ENCODE data around the gene TMEM139. TPM values are rescaled to one million over a fixed set of nuclear protein-coding genes. Genes with fewer than 3 reads are reported as not detected.

The TMEM139 gene
- total RNA-seq, 6 experiments from 2014 or later, result 0.25 TPM; not detected in 5

DNA sequence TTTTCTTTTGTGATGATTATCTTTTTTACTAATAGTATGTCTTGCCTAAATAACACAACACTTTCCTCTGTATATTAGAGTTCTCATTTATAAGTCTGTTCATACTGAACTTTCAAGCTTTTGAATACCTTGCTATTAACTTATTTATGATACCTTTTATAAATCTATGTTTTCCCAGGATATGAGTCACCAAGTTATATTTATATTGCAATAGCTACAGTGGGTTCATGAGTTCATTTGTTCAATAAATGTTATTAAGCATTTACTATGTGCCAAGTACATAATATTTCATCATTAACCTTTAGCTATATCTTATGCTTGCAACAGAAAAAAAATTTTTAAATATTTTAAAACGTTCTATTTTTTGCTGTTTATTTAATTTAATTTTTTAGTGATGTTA, 49.5 kb downstream of the TMEM139 start:
- no peak overlapping the region for H3K27ac Mint-ChIP-seq
- no peaks in the 10 kb centered on the region for H3K9me3 Mint-ChIP-seq
- H3K36me3 Mint-ChIP-seq (ENCODE audit: low read depth), result no peaks in the 10 kb centered on the region
- H3K4me3 Mint-ChIP-seq, result no peak overlapping the region
- H3K4me1 Mint-ChIP-seq (ENCODE audit: low read depth), result peaks cover 20% of the 10 kb centered on the region
- peaks cover 26% of the 10 kb centered on the region for H3K27me3 Mint-ChIP-seq (ENCODE audit: insufficient read depth)
- TF ChIP-seq, protein P1, sequence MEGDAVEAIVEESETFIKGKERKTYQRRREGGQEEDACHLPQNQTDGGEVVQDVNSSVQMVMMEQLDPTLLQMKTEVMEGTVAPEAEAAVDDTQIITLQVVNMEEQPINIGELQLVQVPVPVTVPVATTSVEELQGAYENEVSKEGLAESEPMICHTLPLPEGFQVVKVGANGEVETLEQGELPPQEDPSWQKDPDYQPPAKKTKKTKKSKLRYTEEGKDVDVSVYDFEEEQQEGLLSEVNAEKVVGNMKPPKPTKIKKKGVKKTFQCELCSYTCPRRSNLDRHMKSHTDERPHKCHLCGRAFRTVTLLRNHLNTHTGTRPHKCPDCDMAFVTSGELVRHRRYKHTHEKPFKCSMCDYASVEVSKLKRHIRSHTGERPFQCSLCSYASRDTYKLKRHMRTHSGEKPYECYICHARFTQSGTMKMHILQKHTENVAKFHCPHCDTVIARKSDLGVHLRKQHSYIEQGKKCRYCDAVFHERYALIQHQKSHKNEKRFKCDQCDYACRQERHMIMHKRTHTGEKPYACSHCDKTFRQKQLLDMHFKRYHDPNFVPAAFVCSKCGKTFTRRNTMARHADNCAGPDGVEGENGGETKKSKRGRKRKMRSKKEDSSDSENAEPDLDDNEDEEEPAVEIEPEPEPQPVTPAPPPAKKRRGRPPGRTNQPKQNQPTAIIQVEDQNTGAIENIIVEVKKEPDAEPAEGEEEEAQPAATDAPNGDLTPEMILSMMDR (IDR thresholded peaks at IDR 0.05), result no peak
- no peak for DNase-seq

DNA sequence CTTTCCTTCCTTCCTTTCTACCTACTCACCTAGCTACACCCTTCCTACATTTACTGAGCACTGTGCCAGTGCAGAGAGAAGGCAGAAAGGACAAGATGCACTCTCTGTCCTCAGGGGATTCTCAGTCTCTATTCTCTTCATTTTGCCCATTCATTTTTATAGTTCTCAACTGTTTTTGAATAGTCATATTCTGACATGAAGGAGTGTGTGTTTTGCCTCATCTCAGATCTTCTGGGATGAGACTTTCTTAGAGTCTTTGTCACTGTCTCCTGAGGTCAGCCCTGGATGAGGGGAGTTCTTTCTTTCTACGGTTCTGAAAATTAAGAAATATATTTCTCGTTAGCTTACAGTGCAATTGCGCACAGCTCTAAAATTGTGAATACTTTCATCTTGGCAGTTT, 52.5 kb downstream of the TMEM139 start:
- no peak overlapping the region for H3K27ac Mint-ChIP-seq
- H3K36me3 Mint-ChIP-seq (ENCODE audit: low read depth), result no peaks in the 10 kb centered on the region
- no peak overlapping the region for H3K4me3 Mint-ChIP-seq
- H3K4me1 Mint-ChIP-seq (ENCODE audit: low read depth), result peaks cover 5% of the 10 kb centered on the region; the same call in 1 of the 2 replicates
- no peak for DNase-seq
- no peaks in the 10 kb centered on the region for H3K9me3 Mint-ChIP-seq
- TF ChIP-seq, protein P1 (IDR thresholded peaks at IDR 0.05), result no peak
- H3K27me3 Mint-ChIP-seq (ENCODE audit: insufficient read depth), result peaks cover 40% of the 10 kb centered on the region

Other genes with a start within 250 kb of the TMEM139 start
- not detected for gene OR6V1, start 232.6 kb upstream of the TMEM139 start, total RNA-seq (2021; fragmentation: NEBNext Ultra II Directional; extraction: Animal tissue kit (Norgen Biotek cat#: 25700))
- not detected for gene PIP, start 152.9 kb upstream of the TMEM139 start, total RNA-seq (2021; fragmentation: NEBNext Ultra II Directional; extraction: Animal tissue kit (Norgen Biotek cat#: 25700))
- gene TAS2R39, start 101.5 kb upstream of the TMEM139 start, total RNA-seq (2021; fragmentation: NEBNext Ultra II Directional; extraction: Animal tissue kit (Norgen Biotek cat#: 25700)), result not detected
- not detected for gene TAS2R40, start 62.9 kb upstream of the TMEM139 start, total RNA-seq (2021; fragmentation: NEBNext Ultra II Directional; extraction: Animal tissue kit (Norgen Biotek cat#: 25700))
- gene GSTK1, start 21.5 kb upstream of the TMEM139 start, total RNA-seq (2021; fragmentation: NEBNext Ultra II Directional; extraction: Animal tissue kit (Norgen Biotek cat#: 25700)), result 100 to 1,000 TPM in 2 of 6 experiments, 10 to 100 TPM in 4; 85.6 to 102 (median 89.4) TPM
- 10 to 100 TPM; 22.4 to 29.6 (median 25.0) TPM for gene CASP2, start 3.4 kb downstream of the TMEM139 start, total RNA-seq (2021; fragmentation: NEBNext Ultra II Directional; extraction: Animal tissue kit (Norgen Biotek cat#: 25700))
- gene CLCN1, start 31.2 kb downstream of the TMEM139 start, total RNA-seq (2021; fragmentation: NEBNext Ultra II Directional; extraction: Animal tissue kit (Norgen Biotek cat#: 25700)), result not detected
- gene FAM131B, start 77.8 kb downstream of the TMEM139 start, total RNA-seq (2021; fragmentation: NEBNext Ultra II Directional; extraction: Animal tissue kit (Norgen Biotek cat#: 25700)), result 1 to 10 TPM in 3 of 6 experiments, under 1 TPM in 3; 0.70 to 1.3 (median 0.98) TPM
- gene ZYX, start 96.4 kb downstream of the TMEM139 start, total RNA-seq (2021; fragmentation: NEBNext Ultra II Directional; extraction: Animal tissue kit (Norgen Biotek cat#: 25700)), result 100 to 1,000 TPM; 491 to 576 (median 546) TPM
- not detected for gene EPHA1, start 123.9 kb downstream of the TMEM139 start, total RNA-seq (2021; fragmentation: NEBNext Ultra II Directional; extraction: Animal tissue kit (Norgen Biotek cat#: 25700))
- gene TAS2R60, start 158.5 kb downstream of the TMEM139 start, total RNA-seq (2021; fragmentation: NEBNext Ultra II Directional; extraction: Animal tissue kit (Norgen Biotek cat#: 25700)), result not detected
- gene TAS2R41, start 192.9 kb downstream of the TMEM139 start, total RNA-seq (2021; fragmentation: NEBNext Ultra II Directional; extraction: Animal tissue kit (Norgen Biotek cat#: 25700)), result not detected